ENCODE results near the gene ARHGEF16.

DNA sequence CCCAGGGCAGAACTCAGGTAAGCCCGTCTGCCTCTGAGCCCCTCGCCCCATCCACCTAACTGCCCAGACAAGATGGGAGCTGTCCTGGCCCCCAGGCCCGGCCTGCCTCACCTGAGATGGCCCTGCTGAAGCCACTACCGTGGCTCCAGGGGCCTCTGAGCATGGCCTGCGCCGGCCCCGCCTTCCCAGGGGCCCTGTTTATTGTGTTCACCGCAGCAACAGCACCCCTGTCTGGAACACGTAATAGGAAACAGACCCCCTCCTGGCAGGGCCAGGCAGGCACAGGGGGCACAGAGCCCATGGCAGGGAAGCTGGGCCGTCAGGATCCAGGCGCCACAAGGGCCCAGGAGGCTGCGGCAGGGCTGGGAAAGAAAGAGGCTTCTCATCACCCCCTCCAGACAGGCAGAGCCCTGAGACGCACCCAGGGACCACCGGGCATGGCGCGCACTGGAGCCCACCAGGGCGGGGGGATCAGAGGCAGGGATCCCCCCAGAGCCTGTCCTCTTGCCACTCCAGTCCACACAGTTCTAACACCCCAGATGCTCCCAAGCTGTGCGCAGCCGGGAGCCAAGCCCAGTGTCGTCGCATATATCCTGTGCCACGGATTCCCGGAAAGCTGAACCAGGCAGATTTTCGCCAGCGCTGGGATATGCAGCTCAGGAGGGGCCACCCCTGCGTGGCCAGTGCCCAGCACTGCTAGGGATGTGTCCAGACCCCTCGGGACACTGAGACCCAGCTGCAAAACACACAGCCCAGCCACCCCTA, 62.6 kb downstream of the ARHGEF16 start:
- no peak for TF ChIP-seq EZH2phosphoT487 (IDR thresholded peaks at IDR 0.05)
- TF ChIP-seq, protein P1, sequence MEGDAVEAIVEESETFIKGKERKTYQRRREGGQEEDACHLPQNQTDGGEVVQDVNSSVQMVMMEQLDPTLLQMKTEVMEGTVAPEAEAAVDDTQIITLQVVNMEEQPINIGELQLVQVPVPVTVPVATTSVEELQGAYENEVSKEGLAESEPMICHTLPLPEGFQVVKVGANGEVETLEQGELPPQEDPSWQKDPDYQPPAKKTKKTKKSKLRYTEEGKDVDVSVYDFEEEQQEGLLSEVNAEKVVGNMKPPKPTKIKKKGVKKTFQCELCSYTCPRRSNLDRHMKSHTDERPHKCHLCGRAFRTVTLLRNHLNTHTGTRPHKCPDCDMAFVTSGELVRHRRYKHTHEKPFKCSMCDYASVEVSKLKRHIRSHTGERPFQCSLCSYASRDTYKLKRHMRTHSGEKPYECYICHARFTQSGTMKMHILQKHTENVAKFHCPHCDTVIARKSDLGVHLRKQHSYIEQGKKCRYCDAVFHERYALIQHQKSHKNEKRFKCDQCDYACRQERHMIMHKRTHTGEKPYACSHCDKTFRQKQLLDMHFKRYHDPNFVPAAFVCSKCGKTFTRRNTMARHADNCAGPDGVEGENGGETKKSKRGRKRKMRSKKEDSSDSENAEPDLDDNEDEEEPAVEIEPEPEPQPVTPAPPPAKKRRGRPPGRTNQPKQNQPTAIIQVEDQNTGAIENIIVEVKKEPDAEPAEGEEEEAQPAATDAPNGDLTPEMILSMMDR (IDR thresholded peaks at IDR 0.05), result no peak
